ENCODE data around the gene NPAS4. TPM values are rescaled to one million over a fixed set of nuclear protein-coding genes. Genes with fewer than 3 reads are reported as not detected.

NPAS4 gene
- total and polyA plus RNA-seq, 2 of the 4 experiments (the other 2 are of a cell fraction), result under 0.01 to 0.77 TPM

GRCh38 chr11:66468691-66469090, 47.9 kb downstream of the NPAS4 start:
- no peak overlapping the region for H2AK9ac ChIP-seq (replicated peaks; ENCODE audit: low read depth, low read length, poor library complexity)
- no CpG with 5 or more reads among the region's 6 CpGs for WGBS, 2 experiments (ENCODE audit: extremely low coverage in 2 of 2, insufficient read length in 1 of 2)
- in situ Hi-C loops (cut with MboI; ENCODE audit: low sequenced_read_pairs), result no loop called here
- H3K9ac ChIP-seq (ENCODE audit: low read depth, low read length), result no peak overlapping the region
- ChIA-PET POLR2A (ENCODE audit: unreplicated experiment) (interaction anchor here (0.6 kb wide), 1 partner anchor 12 kb away, joined by 3 read pairs; no protein-coding TSS in a partner anchor), CTCF (interaction anchor here (0.6 to 0.8 kb wide), 2 partner anchors 8 to 30 kb away, joined by 3 to 4 read pairs; partner anchors contain the start of gene MRPL11)
- no peak overlapping the region for H2BK5ac ChIP-seq (ENCODE audit: low read depth, low read length, poor library complexity, severe bottlenecking)
- DNase-seq (no peak), ATAC-seq (ENCODE audit: low read depth) (no peak)
- H2BK20ac ChIP-seq (ENCODE audit: low read depth, low read length), result no peak overlapping the region
- H2AK5ac ChIP-seq (ENCODE audit: low read depth, low read length), result no peak overlapping the region
- no peak overlapping the region for H2BK120ac ChIP-seq (ENCODE audit: low read depth, low read length)
- no peaks in the 10 kb centered on the region; the same call in 1 of the 2 replicates for H4K20me1 ChIP-seq (ENCODE audit: insufficient read depth, low read length)
- dilution Hi-C loops (cut with HindIII; ENCODE audit: low sequenced_read_pairs, unreplicated experiment), result no loop called here
- no peak overlapping the region for H3K4me2 ChIP-seq (ENCODE audit: low read depth, low read length)
- no peak for TF ChIP-seq USF2 (IDR thresholded peaks at IDR 0.05; ENCODE audit: low read depth, low read length)
- no peak for TF ChIP-seq ELK1 (IDR thresholded peaks at IDR 0.05; ENCODE audit: borderline replicate concordance, low read depth, low read length)
- TF ChIP-seq CHD1 (IDR thresholded peaks at IDR 0.05; ENCODE audit: low read depth, low read length), result no peak
- no peak for TF ChIP-seq POLR2A (IDR thresholded peaks at IDR 0.05; ENCODE audit: low read depth, low read length)
- TF ChIP-seq CEBPB (IDR thresholded peaks at IDR 0.05; ENCODE audit: low read depth, low read length), result no peak
- TF ChIP-seq NFE2L2 (IDR thresholded peaks at IDR 0.05; ENCODE audit: low read depth, low read length), result no peak
- TF ChIP-seq MAZ (IDR thresholded peaks at IDR 0.05; ENCODE audit: borderline replicate concordance, low read depth, low read length), result no peak
- TF ChIP-seq BHLHE40 (IDR thresholded peaks at IDR 0.05; ENCODE audit: low read depth, low read length), result no peak
- TF ChIP-seq SMC3 (IDR thresholded peaks at IDR 0.05; ENCODE audit: low read depth, low read length), result no peak
- TF ChIP-seq FOS (IDR thresholded peaks at IDR 0.05; ENCODE audit: low read depth, low read length), result no peak
- no peak for TF ChIP-seq RCOR1 (IDR thresholded peaks at IDR 0.05; ENCODE audit: insufficient replicate concordance, low read length)
- TF ChIP-seq CTCF (conservative IDR thresholded peaks at IDR 0.05; ENCODE audit: low read depth, low read length), result no peak
- TF ChIP-seq MAFK (IDR thresholded peaks at IDR 0.05; ENCODE audit: low read depth, low read length), result no peak
- TF ChIP-seq RFX5 (IDR thresholded peaks at IDR 0.05; ENCODE audit: low read depth, low read length), result no peak
- TF ChIP-seq RAD21 (IDR thresholded peaks at IDR 0.05; ENCODE audit: low read length), result no peak
- TF ChIP-seq MXI1 (IDR thresholded peaks at IDR 0.05; ENCODE audit: borderline replicate concordance, low read depth, low read length), result no peak
- H3K23ac ChIP-seq (ENCODE audit: low read depth, low read length), result 0 out of 2 replicates have a peak overlapping the region, but pooled peaks have one; percentile 14
- H3K56ac ChIP-seq (ENCODE audit: extremely low read depth, insufficient read depth, low read length), result no peak overlapping the region
- H2BK15ac ChIP-seq (ENCODE audit: low read depth, low read length), result no peak overlapping the region
- no peak overlapping the region for H3K14ac ChIP-seq (replicated peaks; ENCODE audit: low read depth, low read length)
- H3K4me3 ChIP-seq (ENCODE audit: insufficient read depth, low read depth, low read length), result no peak overlapping the region
- H3K36me3 ChIP-seq (ENCODE audit: control insufficient read depth, insufficient read depth, low read length), result peaks cover 22% of the 10 kb centered on the region
- H4K91ac ChIP-seq (ENCODE audit: insufficient read depth, low read depth, low read length), result no peak overlapping the region
- H3K18ac ChIP-seq (ENCODE audit: low read depth, low read length), result no peak overlapping the region
- peaks cover 8% of the 10 kb centered on the region for H3K9me1 ChIP-seq (ENCODE audit: insufficient read depth, low read length)
- no peak overlapping the region for H2AFZ ChIP-seq (replicated peaks; ENCODE audit: low read length, poor library complexity)
- H3K27ac ChIP-seq (ENCODE audit: insufficient read depth, low read length), result no peak overlapping the region
- no TSS peak for BruUV-seq (replicated peaks)
- no peak overlapping the region for H4K8ac ChIP-seq (ENCODE audit: low read depth in 2 of 2, low read length in 2 of 2)
- no peak overlapping the region for H4K5ac ChIP-seq (ENCODE audit: low read depth, low read length)
- peaks cover 20 to 27% of the 10 kb centered on the region in 2 experiments for H3K79me1 ChIP-seq (ENCODE audit: low read depth in 1 of 2, low read length in 2 of 2)
- H3K4me1 ChIP-seq (ENCODE audit: control insufficient read depth, insufficient read depth, low read length), result peaks cover 8% of the 10 kb centered on the region; the same call in 1 of the 2 replicates
- no peaks in the 10 kb centered on the region for H3K27me3 ChIP-seq (ENCODE audit: control insufficient read depth, insufficient read depth, low read length)
- no peak overlapping the region for H3K4ac ChIP-seq (ENCODE audit: low read depth, low read length)
- H3K9me3 ChIP-seq (ENCODE audit: control insufficient read depth, insufficient read depth, low read length), result no peaks in the 10 kb centered on the region
- intact Hi-C loops (cut with micrococcal nuclease), result no loop called here
